ENCODE data around the gene CFAP20.
"Not testable (repeated sequence)": the region's sequence is repeated elsewhere in the genome, so short reads cannot be mapped to it uniquely, and the experiment has no call there.

CFAP20 gene

DNA sequence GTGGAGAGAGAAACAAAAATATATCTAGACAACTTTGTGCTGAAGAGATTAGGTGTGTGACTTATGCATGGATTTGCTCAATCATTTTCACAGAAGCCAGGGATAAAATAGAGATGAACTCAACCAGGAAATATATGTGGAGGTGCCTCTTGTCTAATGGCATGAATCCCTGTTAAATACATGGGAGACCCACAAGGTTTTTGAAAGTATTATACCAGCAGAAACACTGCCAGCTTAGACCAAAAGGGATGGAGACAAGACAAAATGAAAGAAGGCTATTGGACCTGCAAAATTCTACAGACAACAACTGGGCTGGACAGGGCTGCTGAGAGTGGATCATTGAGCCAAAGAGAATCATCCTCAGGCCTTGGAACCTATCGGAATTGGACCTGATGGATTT, 52.7 kb downstream of the CFAP20 start:
- DNase-seq = no peak
- TF ChIP-seq, protein P1, sequence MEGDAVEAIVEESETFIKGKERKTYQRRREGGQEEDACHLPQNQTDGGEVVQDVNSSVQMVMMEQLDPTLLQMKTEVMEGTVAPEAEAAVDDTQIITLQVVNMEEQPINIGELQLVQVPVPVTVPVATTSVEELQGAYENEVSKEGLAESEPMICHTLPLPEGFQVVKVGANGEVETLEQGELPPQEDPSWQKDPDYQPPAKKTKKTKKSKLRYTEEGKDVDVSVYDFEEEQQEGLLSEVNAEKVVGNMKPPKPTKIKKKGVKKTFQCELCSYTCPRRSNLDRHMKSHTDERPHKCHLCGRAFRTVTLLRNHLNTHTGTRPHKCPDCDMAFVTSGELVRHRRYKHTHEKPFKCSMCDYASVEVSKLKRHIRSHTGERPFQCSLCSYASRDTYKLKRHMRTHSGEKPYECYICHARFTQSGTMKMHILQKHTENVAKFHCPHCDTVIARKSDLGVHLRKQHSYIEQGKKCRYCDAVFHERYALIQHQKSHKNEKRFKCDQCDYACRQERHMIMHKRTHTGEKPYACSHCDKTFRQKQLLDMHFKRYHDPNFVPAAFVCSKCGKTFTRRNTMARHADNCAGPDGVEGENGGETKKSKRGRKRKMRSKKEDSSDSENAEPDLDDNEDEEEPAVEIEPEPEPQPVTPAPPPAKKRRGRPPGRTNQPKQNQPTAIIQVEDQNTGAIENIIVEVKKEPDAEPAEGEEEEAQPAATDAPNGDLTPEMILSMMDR (IDR thresholded peaks at IDR 0.05; ENCODE audit: low read depth, low read length) = no peak
- H3K27me3 ChIP-seq (ENCODE audit: insufficient read depth, low read depth, severe bottlenecking) = no peaks in the 10 kb centered on the region

DNA sequence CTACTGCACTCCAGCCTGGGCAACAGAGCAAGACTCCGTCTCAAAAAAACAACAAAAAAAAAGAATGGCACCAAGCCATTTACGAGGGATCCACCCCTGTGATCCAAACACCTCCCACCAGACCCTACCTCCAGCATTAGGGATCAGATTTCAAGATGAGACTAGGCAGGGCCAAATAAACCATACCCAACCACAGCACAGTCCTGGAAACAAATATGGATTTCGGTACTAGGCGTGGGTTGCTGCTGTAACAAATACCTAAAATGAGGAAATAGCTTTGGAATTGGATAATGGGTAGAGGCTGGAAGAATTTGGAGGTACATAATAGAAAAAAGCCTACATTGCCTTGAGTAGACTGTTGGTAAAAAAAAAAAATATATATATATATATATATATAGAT, 54.5 kb downstream of the CFAP20 start:
- Histone ChIP-seq H3K27ac (no peak overlapping the region), H3K36me3 (no peaks in the 10 kb centered on the region), H3K9me3 (ENCODE audit: severe bottlenecking) (peaks cover 5% of the 10 kb centered on the region), H3K4me3 (ENCODE audit: low read depth, low read length) (no peak overlapping the region), H3K27me3 (ENCODE audit: insufficient read depth, low read depth, severe bottlenecking) (no peaks in the 10 kb centered on the region)
- DNase-seq = no peak
- TF ChIP-seq, protein P1 (IDR thresholded peaks at IDR 0.05; ENCODE audit: low read depth, low read length) = no peak

More for the DNA sequence above, 52.7 kb downstream of the CFAP20 start:
- Histone ChIP-seq H3K36me3 (no peaks in the 10 kb centered on the region), H3K27ac (no peak overlapping the region), H3K9me3 (ENCODE audit: severe bottlenecking) (peaks cover 5% of the 10 kb centered on the region), H3K4me3 (ENCODE audit: low read depth, low read length) (no peak overlapping the region)

DNA sequence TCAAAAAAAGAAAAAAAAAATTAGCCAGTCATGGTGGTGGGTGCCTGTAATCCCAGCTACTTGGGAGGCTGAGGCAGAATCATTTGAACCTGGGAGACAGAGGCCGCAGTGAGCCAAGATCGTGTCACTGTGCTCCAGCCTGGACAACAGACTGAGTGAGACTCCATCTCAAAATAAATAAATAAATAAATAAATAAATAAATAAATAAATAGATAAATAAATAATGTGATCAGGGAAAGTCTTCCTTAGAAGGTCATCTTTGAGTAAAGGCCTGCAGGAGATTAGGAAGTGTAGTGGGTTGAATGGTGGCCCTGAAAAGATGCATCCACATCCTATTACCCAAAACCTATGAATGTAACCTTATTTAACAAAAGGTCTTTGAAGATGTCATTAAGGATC, 56.1 kb downstream of the CFAP20 start:
- not testable (repeated sequence) for H3K4me3 ChIP-seq (ENCODE audit: low read depth, low read length); H3K27me3 ChIP-seq (ENCODE audit: insufficient read depth, low read depth, severe bottlenecking); H3K9me3 ChIP-seq (ENCODE audit: severe bottlenecking); DNase-seq; H3K27ac ChIP-seq; H3K36me3 ChIP-seq

DNA sequence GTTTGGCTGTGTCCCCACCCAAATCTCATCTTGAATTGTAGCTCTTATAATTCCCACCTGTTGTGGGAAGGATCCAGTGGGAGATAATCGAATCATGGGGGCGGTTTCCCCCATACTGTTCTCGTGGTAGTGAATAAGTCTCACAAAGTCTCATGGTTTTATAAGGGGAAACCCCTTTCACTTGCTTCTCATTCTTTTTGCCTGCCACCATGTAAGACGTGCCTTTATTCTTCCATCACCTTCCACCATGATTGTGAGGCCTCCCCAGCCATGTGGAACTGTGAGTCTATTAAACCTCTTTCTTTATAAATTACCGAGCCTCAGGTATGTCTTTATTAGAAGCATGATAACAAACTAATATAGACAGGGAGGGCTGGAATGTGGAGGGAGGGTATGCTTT, 57.0 kb downstream of the CFAP20 start:
- H3K27ac ChIP-seq; H3K36me3 ChIP-seq; DNase-seq; H3K27me3 ChIP-seq (ENCODE audit: insufficient read depth, low read depth, severe bottlenecking); H3K4me3 ChIP-seq (ENCODE audit: low read depth, low read length); H3K9me3 ChIP-seq (ENCODE audit: severe bottlenecking): not testable (repeated sequence)

DNA sequence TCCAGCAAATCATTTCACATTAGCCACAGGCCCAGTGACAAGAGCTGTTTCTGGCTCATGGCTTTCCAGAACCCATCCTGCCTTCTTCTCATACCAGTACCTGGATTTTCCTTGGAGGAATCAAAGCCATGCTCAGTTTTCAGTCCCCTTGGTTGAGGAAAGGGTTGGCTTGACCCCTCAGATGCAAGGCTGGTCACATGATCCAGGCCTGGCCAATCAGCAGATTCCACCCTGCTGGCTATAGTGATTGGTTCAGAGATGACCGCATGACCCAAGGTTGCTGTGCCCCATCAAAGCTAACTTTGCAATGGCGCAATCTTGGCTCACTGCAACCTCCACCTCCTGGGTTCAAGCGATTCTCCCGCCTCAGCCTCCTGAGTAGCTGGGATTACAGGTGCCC, 58.6 kb downstream of the CFAP20 start:
- Histone ChIP-seq H3K4me3 (ENCODE audit: low read depth, low read length) (no peak overlapping the region), H3K36me3 (no peaks in the 10 kb centered on the region), H3K27me3 (ENCODE audit: insufficient read depth, low read depth, severe bottlenecking) (no peaks in the 10 kb centered on the region), H3K9me3 (ENCODE audit: severe bottlenecking) (no peaks in the 10 kb centered on the region), H3K27ac (no peak overlapping the region)
- TF ChIP-seq, protein P1 (IDR thresholded peaks at IDR 0.05; ENCODE audit: low read depth, low read length) = no peak
- DNase-seq = no peak
